Inflammatory macrophage treated with lipopolysaccharide for 1 hour (primary cell): ENCODE measurements around the gene OLR1.

ENCODE experiments used
- DNase-seq, 2 donors: peaks; one replicate each; pipeline ENCODE4 v3.0.0-alpha.2; 2020 to 2022

The OLR1 gene

GRCh38 chr12:10151621-10152020, 20.3 kb downstream of the OLR1 start:
- DNase-seq = no peak

GRCh38 chr12:10147714-10148403, 24.1 kb downstream of the OLR1 start:
- DNase-seq = no peak

- DNase-seq = peak in 1 of 2 donors; percentile 55
Observed at GRCh38 chr12:10142976-10143589, 28.8 kb downstream of the OLR1 start.

GRCh38 chr12:10140001-10140400, 31.9 kb downstream of the OLR1 start:
- peak; percentile 55 to 81 for DNase-seq

GRCh38 chr12:10136637-10137205, 35.2 kb downstream of the OLR1 start:
- no peak for DNase-seq

- DNase-seq = no peak
Observed at GRCh38 chr12:10135126-10135525, 36.8 kb downstream of the OLR1 start.

- no peak for DNase-seq
Observed at GRCh38 chr12:10132850-10133370, 39.0 kb downstream of the OLR1 start.

GRCh38 chr12:10131111-10131690, 40.7 kb downstream of the OLR1 start:
- DNase-seq = peak; percentile 77 to 78

GRCh38 chr12:10130042-10130441, 41.9 kb downstream of the OLR1 start, which contains the start of gene CLEC7A:
Gene CLEC7A, minus strand, starts transcription at chr12:10130199. Its CDS starts 117 bp downstream, at chr12:10130082.
- DNase-seq = peak; percentile 85 to 91

GRCh38 chr12:10128687-10129086, 43.2 kb downstream of the OLR1 start:
- peak; percentile 98 to 99 for DNase-seq

GRCh38 chr12:10126413-10126812, 45.5 kb downstream of the OLR1 start:
- DNase-seq = peak; percentile 43 to 52

GRCh38 chr12:10122689-10123088, 49.2 kb downstream of the OLR1 start:
- DNase-seq = no peak

- peak; percentile 86 to 88 for DNase-seq
Observed at GRCh38 chr12:10121278-10121677, 50.7 kb downstream of the OLR1 start.

GRCh38 chr12:10119066-10119465, 52.9 kb downstream of the OLR1 start:
- peak; percentile 46 to 60 for DNase-seq

- no peak for DNase-seq
Observed at GRCh38 chr12:10115890-10116289, 56.0 kb downstream of the OLR1 start.

- no peak for DNase-seq
Observed at GRCh38 chr12:10115311-10115710, 56.6 kb downstream of the OLR1 start.

GRCh38 chr12:10113920-10114319, 58.0 kb downstream of the OLR1 start:
- DNase-seq = no peak

GRCh38 chr12:10113075-10113474, 58.9 kb downstream of the OLR1 start:
- no peak for DNase-seq

- no peak for DNase-seq
Observed at GRCh38 chr12:10111451-10111850, 60.5 kb downstream of the OLR1 start.

- no peak for DNase-seq
Observed at GRCh38 chr12:10110256-10110844, 61.6 kb downstream of the OLR1 start.
